Measurements from ENCODE around the gene OSBPL10. TPM values are rescaled to one million over a fixed set of nuclear protein-coding genes. Genes with fewer than 3 reads are reported as not detected.

OSBPL10 gene
- total and polyA plus RNA-seq, 8 donors, result 1.8 to 37.7 (median 5.9) TPM

DNA sequence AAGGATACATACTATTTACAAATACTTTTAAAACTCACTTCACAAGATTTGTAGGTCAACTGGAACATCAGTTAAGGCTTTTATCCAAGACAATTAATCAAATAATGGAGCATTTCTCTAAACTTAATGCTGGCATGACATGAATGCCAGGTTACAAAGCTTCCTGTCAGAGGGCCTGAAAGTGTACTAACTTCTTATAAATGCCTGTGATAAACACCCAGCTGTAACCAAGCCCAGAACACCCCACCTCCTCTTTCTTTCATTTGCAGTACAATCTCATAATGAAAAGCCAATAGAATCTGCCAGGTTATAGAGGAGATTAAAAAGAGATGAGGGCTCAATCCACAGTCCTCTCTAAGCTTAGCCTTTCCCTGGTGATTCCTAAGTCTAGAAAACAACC, 214.4 kb downstream of the OSBPL10 start:
- no peaks in the 10 kb centered on the region for H3K36me3 ChIP-seq
- H3K4me3 ChIP-seq, result no peak overlapping the region
- TF ChIP-seq EP300 (IDR thresholded peaks at IDR 0.05), result no peak
- no peak for TF ChIP-seq POLR2A (IDR thresholded peaks at IDR 0.05)
- TF ChIP-seq POLR2AphosphoS5 (IDR thresholded peaks at IDR 0.05), result no peak
- no peaks in the 10 kb centered on the region for H3K27me3 ChIP-seq
- H3K4me1 ChIP-seq, result peaks cover 0 to 10% (median 2%) of the 10 kb centered on the region in 4 donors
- H3K27ac ChIP-seq, result no peak overlapping the region
- intact Hi-C loops (cut with DNase I; ENCODE audit: low total_unique reads), result no loop called here
- H3K9me3 ChIP-seq, result no peaks in the 10 kb centered on the region
- no peak for DNase-seq

DNA sequence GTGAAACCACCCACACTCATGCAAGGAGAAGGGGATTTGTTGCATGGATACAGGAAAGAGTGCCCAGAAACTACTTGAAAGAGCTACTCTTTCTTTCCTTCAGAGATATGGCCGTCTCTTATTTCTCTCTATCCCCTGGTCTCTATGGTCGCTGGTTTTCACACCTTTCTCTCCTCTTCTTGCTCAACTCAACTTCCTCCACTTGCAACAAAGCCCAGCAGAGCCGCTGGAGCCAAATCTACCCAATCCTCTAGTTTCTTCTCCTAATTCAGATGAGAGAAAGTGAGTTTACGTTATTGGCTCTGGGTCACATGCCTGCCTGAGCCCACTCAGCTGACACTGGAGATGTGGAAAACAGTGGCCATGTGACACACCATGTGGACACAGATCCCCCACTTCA, 215.2 kb downstream of the OSBPL10 start:
- intact Hi-C loops (cut with DNase I; ENCODE audit: low total_unique reads), result no loop called here
- H3K9me3 ChIP-seq, result no peaks in the 10 kb centered on the region
- H3K4me3 ChIP-seq, result no peak overlapping the region
- DNase-seq, result no peak
- no peaks in the 10 kb centered on the region for H3K27me3 ChIP-seq
- WGBS, 5 donors, result 63 to 86% (median 68%) methylated on average over 4 of the region's 4 CpGs
- no peaks in the 10 kb centered on the region for H3K36me3 ChIP-seq
- no peak for TF ChIP-seq POLR2AphosphoS5 (IDR thresholded peaks at IDR 0.05)
- TF ChIP-seq, protein P1, sequence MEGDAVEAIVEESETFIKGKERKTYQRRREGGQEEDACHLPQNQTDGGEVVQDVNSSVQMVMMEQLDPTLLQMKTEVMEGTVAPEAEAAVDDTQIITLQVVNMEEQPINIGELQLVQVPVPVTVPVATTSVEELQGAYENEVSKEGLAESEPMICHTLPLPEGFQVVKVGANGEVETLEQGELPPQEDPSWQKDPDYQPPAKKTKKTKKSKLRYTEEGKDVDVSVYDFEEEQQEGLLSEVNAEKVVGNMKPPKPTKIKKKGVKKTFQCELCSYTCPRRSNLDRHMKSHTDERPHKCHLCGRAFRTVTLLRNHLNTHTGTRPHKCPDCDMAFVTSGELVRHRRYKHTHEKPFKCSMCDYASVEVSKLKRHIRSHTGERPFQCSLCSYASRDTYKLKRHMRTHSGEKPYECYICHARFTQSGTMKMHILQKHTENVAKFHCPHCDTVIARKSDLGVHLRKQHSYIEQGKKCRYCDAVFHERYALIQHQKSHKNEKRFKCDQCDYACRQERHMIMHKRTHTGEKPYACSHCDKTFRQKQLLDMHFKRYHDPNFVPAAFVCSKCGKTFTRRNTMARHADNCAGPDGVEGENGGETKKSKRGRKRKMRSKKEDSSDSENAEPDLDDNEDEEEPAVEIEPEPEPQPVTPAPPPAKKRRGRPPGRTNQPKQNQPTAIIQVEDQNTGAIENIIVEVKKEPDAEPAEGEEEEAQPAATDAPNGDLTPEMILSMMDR (IDR thresholded peaks at IDR 0.05), result no peak
- no peak for TF ChIP-seq POLR2A (IDR thresholded peaks at IDR 0.05)
- no peak for TF ChIP-seq EP300 (IDR thresholded peaks at IDR 0.05)
- H3K4me1 ChIP-seq, result peaks cover 0 to 10% (median 2%) of the 10 kb centered on the region in 4 donors
- H3K27ac ChIP-seq, result no peak overlapping the region

DNA sequence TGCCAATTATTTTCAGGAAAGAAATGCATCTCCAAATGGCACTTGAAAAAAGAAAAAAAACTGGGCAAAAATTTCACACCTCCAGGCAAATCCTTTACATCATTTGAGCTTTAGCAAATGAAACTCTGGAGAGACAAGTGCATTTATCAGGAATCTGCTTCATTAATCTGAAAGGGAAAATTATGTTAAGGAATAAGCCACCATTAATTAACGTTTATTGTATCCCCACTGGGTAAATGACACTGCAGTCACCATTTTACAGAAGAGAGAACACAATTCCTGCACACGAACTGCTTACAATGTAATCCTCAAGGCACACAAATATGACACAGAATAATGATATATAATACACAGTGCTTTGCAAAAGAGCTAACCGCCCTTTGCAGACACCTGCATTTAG, 217.3 kb downstream of the OSBPL10 start:
- Histone ChIP-seq H3K27ac (no peak overlapping the region), H3K27me3 (no peaks in the 10 kb centered on the region), H3K4me1 (peaks cover 0 to 6% (median 2%) of the 10 kb centered on the region in 4 donors), H3K9me3 (no peaks in the 10 kb centered on the region), H3K4me3 (no peak overlapping the region), H3K36me3 (no peaks in the 10 kb centered on the region)
- TF ChIP-seq, protein P1 (IDR thresholded peaks at IDR 0.05), result no peak
- TF ChIP-seq POLR2A (IDR thresholded peaks at IDR 0.05) (no peak), EP300 (IDR thresholded peaks at IDR 0.05) (no peak), POLR2AphosphoS5 (IDR thresholded peaks at IDR 0.05) (no peak)
- intact Hi-C loops (cut with DNase I; ENCODE audit: low total_unique reads), result no loop called here
- no peak for DNase-seq
- WGBS, 5 donors, result 67 to 80% (median 77%) methylated on average over 3 of the region's 3 CpGs

DNA sequence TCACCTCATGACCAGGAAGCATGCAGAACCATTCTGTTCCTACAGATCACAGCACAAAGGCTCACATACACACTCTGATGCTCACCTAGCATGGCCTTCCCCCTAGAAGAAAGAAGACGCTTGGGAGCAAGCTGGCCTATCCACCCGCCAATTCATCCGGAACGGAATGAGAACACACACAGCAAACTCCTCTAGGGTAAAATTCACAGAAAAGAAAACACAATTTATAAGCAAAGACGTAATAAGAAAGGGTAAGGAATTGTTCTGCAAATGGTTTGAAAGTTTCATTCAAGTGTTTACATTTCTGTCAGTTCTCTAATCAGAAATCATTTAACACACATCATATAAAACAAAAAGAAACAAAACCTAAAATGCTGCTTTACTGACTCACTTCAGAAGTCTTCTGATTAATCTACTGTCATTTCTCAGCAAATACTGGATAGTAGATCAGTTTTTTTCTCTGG, 218.1 kb downstream of the OSBPL10 start:
- TF ChIP-seq, protein P1 (IDR thresholded peaks at IDR 0.05), result no peak
- TF ChIP-seq POLR2AphosphoS5 (IDR thresholded peaks at IDR 0.05) (no peak), EP300 (IDR thresholded peaks at IDR 0.05) (no peak), POLR2A (IDR thresholded peaks at IDR 0.05) (no peak)
- no peak overlapping the region for H3K27ac ChIP-seq
- H3K4me3 ChIP-seq, result no peak overlapping the region
- no peaks in the 10 kb centered on the region for H3K9me3 ChIP-seq
- H3K27me3 ChIP-seq, result no peaks in the 10 kb centered on the region
- intact Hi-C loops (cut with DNase I; ENCODE audit: low total_unique reads), result no loop called here
- peaks cover 0 to 4% (median under 1%) of the 10 kb centered on the region in 4 donors for H3K4me1 ChIP-seq
- no peak for DNase-seq
- WGBS, 5 donors, result 80 to 86% (median 84%) methylated on average over 5 of the region's 5 CpGs
- H3K36me3 ChIP-seq, result no peaks in the 10 kb centered on the region

DNA sequence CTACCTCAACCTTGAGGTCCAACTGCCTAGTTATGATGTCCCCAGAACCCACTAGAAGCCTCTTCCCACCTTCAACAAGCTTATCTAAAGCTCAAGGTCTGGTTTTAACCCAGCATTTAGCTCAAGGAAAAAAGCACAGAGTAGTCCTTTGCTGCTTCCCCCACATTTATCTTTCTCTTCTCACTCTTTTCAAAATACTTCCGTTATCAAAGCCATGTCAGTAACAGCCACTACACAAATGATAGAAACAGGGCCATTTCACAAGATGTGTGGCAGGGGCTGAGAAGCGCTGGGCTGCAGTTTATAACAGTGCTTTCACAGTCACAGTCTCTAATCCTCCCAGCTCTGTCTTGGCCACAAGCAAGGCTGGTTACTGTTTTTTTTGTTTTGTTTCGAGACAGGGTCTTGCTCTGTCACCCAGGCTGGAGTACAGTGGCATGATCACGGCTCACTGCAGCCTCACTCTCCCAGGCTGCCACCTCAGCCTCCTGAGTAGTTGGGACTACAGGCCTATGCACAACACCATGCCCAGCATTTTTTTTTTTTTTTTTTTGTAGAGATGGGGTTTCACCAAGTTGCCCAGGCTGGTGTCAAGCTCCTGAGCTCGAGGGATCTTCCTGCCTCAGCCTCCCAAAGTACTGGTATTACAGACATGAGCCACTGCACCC, 218.8 kb downstream of the OSBPL10 start:
- no peak for DNase-seq
- intact Hi-C loops (cut with DNase I; ENCODE audit: low total_unique reads), result no loop called here
- TF ChIP-seq, protein P1 (IDR thresholded peaks at IDR 0.05), result no peak
- no peak for TF ChIP-seq POLR2A (IDR thresholded peaks at IDR 0.05)
- no peak for TF ChIP-seq EP300 (IDR thresholded peaks at IDR 0.05)
- no peak for TF ChIP-seq POLR2AphosphoS5 (IDR thresholded peaks at IDR 0.05)
- no peaks in the 10 kb centered on the region for H3K9me3 ChIP-seq
- peaks cover 0 to 4% (median 0%) of the 10 kb centered on the region in 4 donors for H3K4me1 ChIP-seq
- WGBS, 5 donors, result 79 to 87% (median 83%) methylated on average over 5 of the region's 5 CpGs
- no peaks in the 10 kb centered on the region for H3K36me3 ChIP-seq
- no peaks in the 10 kb centered on the region for H3K27me3 ChIP-seq
- H3K4me3 ChIP-seq, result no peak overlapping the region
- H3K27ac ChIP-seq, result no peak overlapping the region

Data from stomach (tissue), 9 donors.